Cardiac fibroblast (primary cell): ENCODE measurements around the gene FASTKD3.

Experiments
- DNase-seq, 2 donors: peaks; one replicate each; pipeline versions ENCODE4 v3.0.0 to v3.0.0-alpha.2; 2010; ENCODE audit warnings: low read depth in 2 of 2
- H3K4me3 ChIP-seq, 2 donors: replicated peaks in 1 of 2; 1 replicate in 1 of 2; 2 replicates in 1 of 2; pipeline ENCODE4 v1.5.1; 2011; ENCODE audit warnings: low read depth in 2 of 2, low read length in 2 of 2, mild to moderate bottlenecking in 2 of 2, moderate library complexity in 1 of 2
- CTCF ChIP-seq: IDR thresholded peaks from one replicate; pipeline ENCODE4 v1.5.1; 2011; ENCODE audit warnings: low read depth, mild to moderate bottlenecking, low read length, inconsistent platforms

FASTKD3 gene

GRCh38 chr5:7907612-7908011, 38.8 kb upstream of the FASTKD3 start:
- no peak for TF ChIP-seq CTCF
- H3K4me3 ChIP-seq = no peak overlapping the region
- no peak for DNase-seq

GRCh38 chr5:7904170-7904569, 35.3 kb upstream of the FASTKD3 start:
- no peak overlapping the region for H3K4me3 ChIP-seq
- DNase-seq = peak; percentile 57 to 81
- TF ChIP-seq CTCF = no peak

- TF ChIP-seq CTCF = no peak
Observed at GRCh38 chr5:7902666-7903625, 34.1 kb upstream of the FASTKD3 start.

GRCh38 chr5:7902201-7902600, 33.4 kb upstream of the FASTKD3 start:
- DNase-seq = peak in 1 of 2 donors; percentile 60

More at GRCh38 chr5:7902666-7903625, 34.1 kb upstream of the FASTKD3 start:
- H3K4me3 ChIP-seq = no peak overlapping the region
- no peak for DNase-seq

GRCh38 chr5:7897014-7897600, 28.3 kb upstream of the FASTKD3 start:
- no peak overlapping the region for H3K4me3 ChIP-seq
- peak; percentile 38 to 43 for DNase-seq
- TF ChIP-seq CTCF = peak; percentile 33

More at GRCh38 chr5:7902201-7902600, 33.4 kb upstream of the FASTKD3 start:
- no peak for TF ChIP-seq CTCF
- H3K4me3 ChIP-seq = no peak overlapping the region

- TF ChIP-seq CTCF = no peak
- H3K4me3 ChIP-seq = no peak overlapping the region
- no peak for DNase-seq
Observed at GRCh38 chr5:7894860-7895259, 26.0 kb upstream of the FASTKD3 start.
